NOMO-1 treated with DMSO at 0.1 percent for 48 hours (cell line): ENCODE results near the gene TEX44.
A peak's percentile ranks its signal among the peaks of the same experiment; 100 is the strongest.
"Not testable (repeated sequence)": the region's sequence is repeated elsewhere in the genome, so short reads cannot be mapped to it uniquely, and the experiment has no call there.

Experiments used
- DNase-seq: peaks from one replicate; lab custom pipeline; 2025; ENCODE audit not compliant: unreplicated experiment; lab: John Stamatoyannopoulos, UW

TEX44 gene

DNA sequence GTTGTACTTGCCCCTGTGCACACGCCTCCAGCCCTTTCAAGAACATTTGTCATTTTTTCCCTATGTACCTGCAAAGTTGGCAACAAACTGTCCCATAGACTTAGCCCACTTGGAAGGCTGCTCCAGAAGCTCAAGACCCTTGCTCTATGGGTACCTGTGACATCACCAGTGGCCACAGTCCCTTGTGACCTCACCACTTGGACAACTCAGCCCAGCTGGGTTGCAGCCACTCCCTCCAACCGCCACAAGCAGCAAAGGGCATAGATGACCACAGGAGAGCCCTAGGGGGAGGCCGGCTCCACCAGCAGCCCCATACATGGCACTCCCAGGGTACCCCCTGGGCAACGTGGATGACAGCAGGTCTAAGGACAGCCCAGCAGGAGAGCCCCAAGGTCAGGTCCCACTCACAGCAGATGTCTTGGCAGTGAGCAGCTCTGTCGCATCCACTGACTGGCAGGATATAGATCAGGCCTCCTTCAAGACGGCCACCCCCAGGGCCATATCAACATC is at the start of gene TEX44:
TEX44 (plus strand) TSS at position 229 of the 510 bp plus-strand sequence; CDS start at position 317, 88 bp downstream.
- no peak for DNase-seq

GRCh38 chr2:231545105-231545902 is 47.4 kb upstream of the TEX44 start:
- DNase-seq, result peak; percentile 99

- DNase-seq, result peak; percentile 35
These were observed 46.5 kb upstream of the TEX44 start for GRCh38 chr2:231546014-231546715.

DNA sequence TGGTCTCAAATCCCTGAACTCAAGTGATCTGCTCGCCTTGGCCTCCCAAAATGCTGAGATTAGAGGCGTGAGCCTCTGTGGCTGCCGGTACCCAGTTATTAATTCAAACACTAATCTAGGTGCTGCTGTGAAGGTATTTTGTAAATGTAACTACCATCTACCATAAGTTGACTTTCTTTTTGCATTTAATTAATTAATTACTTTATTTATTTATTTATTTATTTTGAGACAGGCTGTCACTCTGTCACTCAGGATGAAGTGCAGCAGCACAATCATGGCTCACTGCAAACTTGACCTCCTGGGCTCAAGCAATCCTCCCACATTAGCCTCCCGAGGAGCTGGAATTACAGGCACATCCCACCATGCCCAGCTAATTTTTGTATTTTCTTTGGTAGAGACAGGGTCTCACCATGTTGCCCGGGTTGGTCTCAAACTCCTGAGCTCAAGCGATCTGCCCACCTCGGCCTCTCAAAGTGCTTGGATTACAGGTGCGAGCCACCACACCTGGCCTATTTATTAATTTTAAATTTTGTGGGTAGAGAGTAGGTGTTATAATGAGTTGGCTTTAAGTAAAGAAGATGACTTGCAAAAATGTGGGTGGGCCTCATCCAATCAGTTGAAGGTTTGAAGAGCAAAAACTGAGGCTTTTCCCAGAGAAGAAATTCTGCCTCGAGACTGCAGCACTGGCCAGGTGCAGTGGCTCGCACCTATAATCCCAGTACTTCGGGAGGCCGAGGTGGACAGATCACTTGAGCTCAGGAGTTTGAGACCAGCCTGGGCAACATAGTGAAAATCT is 45.2 kb upstream of the TEX44 start:
- DNase-seq, result no peak

- no peak for DNase-seq
These were observed 43.9 kb upstream of the TEX44 start for GRCh38 chr2:231548752-231549151.

GRCh38 chr2:231549446-231550239 is 43.0 kb upstream of the TEX44 start:
- DNase-seq, result no peak

GRCh38 chr2:231552752-231553151 is 39.9 kb upstream of the TEX44 start:
- no peak for DNase-seq

- DNase-seq, result no peak
These were observed 38.3 kb upstream of the TEX44 start for GRCh38 chr2:231554327-231554726.

DNA sequence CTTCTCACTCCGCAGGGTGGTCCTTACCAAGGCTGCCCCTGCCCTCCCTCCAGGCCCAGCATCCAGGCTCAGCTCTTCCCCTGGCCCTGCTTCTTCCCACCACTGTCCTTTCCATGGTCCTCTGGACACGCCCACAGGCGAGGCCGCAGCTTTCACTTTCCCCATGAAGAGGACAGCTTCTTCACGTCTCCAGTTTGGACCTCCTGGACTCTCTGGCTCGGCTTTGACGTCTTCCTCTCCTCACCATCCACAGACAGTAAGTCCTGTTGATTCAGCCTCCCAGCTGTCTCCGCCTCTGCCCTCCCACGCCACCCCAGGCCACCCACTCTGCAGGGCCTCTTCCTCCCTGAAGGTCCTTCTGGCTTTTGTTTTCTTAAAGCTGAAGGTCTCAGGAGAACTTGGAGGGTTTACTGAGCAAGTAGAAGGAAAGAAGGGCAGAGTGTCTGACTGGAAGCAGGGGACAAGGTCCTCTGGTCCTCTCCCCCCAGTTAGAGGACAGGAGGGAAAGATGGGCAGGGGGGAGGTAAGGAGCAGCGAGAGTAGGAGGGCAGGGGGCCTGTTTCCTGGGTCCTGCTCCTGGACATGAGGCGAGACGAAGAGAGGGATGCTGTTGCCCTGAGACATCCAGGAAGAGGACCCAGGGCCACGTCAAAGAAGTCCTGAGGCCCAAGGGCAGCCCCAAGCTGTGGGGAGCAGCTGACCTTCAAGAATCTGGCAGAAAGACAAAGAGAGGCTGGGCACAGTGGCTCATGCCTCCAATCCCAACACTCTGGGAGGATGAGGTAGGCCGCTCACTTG is 37.7 kb upstream of the TEX44 start:
- DNase-seq, result peak; percentile 54

DNA sequence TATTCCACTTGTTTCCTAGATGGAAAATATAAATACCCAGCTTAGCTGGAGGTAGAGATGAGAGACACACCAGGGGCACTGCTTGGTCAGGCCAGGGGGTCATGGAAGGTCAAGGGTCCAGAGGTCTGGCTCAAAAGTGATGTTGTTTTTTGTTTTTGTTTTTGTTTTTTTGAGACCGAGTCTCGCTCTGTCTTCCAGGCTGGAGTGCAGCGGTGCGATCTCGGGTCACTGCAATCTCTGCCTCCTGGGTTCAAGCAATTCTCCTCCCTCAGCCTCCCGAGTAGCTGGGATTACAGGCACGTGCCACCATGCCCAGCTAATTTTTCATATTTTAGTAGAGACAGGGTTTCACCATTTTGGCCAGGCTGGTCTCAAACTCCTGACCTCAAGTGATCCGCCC is 36.2 kb upstream of the TEX44 start:
- not testable (repeated sequence) for DNase-seq

DNA sequence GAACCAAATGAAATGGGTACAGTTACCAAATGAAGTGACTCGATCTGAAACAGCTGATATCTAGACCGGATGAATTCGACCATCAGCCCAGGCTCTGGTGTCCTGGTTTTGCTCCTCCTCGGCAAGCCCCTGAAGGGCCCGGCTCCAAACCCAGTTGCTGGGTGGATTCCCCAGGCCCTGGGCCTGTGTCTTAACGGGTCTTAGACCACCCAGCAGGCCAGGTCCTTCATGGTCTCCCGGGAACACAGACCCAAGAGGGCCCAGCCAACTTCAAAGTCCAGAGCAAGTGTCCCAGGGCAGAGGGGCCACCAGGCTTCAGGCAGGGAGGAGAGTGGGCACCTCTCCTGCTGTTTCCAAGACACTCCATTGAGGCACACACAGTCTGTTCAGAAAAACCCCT is 35.7 kb upstream of the TEX44 start:
- DNase-seq, result no peak

- peak; percentile 86 for DNase-seq
These were observed 35.0 kb upstream of the TEX44 start for GRCh38 chr2:231557571-231558217.

DNA sequence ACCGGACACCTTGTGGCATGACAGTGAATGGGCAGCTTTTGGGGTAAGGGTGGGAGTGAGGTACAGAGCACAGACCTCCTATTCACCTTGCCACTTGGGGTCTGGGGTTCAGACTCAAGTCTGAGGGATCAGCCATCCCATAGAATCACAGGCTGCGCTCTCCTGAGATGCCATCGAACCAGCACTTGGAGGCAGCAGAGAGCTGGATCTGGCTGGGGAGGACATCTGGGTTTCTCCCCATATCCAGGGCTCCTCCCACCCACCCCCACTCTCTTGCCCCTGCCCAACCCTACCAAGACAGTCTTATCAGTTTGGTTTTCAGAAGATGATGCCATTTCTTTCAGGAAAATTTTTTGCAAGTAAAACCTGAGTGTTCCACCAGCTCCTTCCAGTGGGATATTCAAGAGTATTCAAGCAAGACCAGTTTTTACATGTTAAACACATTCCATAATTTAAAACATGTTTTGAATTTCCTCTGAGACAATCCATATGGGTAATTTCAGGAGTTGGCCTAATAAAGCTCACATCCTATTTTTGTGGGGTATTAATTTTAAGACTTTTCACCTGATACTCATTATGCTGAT is 29.2 kb upstream of the TEX44 start:
- DNase-seq, result peak; percentile 45

DNA sequence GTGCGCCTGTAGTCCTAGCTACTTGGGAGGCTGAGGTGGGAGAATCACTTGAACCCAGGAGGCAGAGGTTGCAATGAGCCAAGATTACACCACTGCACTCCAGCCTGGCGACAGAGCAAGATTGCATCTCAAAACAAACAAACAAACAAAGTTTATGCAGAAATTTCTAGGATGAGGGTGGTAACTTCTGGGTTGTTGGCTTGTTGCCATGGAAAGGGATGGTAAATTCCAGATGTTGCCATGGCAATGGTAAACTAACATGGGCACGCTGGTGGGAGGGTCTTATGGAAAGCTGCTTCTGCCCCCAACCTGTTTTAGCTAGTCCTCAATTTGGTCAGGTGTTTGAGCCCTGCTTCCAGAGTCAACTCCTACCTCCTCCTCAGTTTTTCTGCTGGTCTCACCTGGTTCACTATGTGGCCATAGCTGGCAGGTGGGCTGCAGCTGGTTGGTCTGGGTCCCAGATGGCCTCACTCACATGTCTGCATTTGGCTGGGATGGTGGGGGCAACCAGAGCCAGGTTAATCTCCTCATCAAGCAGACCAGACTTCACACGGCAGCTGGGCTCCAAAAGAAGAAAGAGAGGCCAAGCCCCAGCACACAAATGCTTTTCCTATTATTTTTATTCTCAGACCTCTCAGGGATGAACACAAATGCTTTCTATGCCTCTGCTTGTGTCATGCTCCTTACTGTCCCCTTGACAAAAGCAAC is 26.6 kb upstream of the TEX44 start:
- DNase-seq, result no peak

GRCh38 chr2:231567159-231567558 is 25.5 kb upstream of the TEX44 start:
- no peak for DNase-seq

GRCh38 chr2:231568098-231568784 is 24.4 kb upstream of the TEX44 start:
- no peak for DNase-seq

GRCh38 chr2:231568785-231569435 is 23.8 kb upstream of the TEX44 start:
- DNase-seq, result no peak
